Endothelial cell of hepatic sinusoid (primary cell): ENCODE results near the gene ZNF80.

Experiments used
- in situ Hi-C: cut with HindIII; loops from 2 replicates; pipeline ENCODE4 v1.10.0; 2017; ENCODE audit warnings: low sequenced_read_pairs

Gene ZNF80

DNA sequence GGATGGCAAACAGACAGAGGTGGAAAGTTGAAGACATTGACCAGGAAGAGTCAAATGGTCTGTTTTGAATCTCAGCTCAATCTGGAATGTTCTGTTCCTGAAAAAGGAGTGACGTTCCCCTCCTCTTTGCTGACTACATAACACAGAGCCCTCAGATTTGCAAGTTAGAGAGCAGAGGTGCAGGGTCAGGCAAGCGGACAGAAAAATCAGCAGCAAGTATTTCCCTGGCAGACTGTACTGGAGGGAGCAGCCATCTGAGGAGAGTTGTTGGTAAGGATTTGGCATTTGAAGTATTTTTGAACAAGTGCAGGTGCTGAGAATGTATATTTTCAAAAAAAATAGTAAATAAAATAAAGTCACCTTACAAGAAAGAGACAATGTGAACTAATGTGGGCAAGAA lies 17.6 kb downstream of the ZNF80 start:
- in situ Hi-C loops: no loop called here

DNA sequence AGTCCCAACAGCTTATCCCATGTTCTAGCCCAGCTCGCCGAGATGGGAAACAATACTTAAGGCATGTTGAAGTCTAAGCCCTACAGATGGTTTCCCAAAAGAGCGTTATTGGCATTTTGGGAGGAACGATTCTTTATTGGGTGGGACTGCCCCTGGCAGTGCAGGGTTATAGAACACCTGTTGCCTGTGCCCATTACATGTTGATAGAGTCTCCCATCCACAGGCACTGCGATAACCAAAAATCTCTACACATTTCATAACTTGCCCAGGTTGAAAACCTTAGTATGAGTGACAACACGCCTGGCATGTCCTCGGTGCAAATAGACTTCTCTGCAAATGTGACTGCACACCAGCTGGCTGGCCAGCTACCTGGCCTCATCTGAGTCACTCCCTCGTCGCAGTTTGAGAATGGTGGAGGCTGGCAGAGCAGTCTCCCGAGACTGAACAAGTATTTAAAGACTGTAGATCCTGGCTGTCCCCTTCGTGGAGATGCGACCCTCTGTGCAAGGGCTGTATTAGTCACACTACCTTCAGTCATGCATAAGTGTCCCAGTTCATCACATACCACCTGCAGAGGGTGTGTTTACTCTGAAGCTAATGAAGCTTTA lies 18.7 kb downstream of the ZNF80 start:
- in situ Hi-C loops: no loop called here

DNA sequence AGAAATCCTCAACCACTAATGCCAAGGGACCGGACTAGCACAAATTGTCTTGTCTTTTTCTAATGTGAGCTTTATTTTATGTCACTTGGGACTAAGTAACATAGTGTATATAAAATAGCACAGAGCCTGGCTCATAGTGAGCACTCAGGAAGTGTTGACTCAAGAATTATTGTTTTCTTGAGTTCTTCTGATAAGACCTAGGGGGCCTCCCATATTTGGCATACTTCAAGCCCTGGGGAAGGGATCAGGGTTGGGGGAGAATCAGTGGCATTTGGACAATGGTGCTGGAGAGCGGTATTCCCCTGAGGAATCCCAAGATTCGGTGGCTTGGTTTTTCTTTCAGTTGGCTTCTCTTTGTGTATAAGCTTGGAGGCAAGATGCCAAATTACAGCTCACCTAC lies 19.4 kb downstream of the ZNF80 start:
- in situ Hi-C loops: no loop called here

DNA sequence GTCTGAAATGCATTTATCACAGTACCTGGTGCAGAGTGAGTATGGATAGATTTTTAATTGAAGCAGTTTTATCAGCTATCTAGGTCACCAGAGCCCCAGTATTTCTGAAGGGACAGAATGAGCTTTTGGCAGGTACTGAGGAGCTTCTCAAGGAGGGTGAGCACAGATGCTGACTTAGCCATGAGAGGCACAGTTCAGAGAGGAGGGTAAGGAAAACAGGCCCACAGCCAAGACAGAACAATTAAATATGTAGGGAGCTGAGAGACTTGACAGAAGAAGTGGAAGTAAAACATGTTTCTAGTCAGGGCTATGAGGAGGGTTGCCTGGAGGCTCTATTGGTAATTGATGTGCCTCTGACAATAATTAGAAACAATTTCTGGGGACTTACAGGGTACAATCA lies 20.1 kb downstream of the ZNF80 start:
- in situ Hi-C loops: no loop called here

DNA sequence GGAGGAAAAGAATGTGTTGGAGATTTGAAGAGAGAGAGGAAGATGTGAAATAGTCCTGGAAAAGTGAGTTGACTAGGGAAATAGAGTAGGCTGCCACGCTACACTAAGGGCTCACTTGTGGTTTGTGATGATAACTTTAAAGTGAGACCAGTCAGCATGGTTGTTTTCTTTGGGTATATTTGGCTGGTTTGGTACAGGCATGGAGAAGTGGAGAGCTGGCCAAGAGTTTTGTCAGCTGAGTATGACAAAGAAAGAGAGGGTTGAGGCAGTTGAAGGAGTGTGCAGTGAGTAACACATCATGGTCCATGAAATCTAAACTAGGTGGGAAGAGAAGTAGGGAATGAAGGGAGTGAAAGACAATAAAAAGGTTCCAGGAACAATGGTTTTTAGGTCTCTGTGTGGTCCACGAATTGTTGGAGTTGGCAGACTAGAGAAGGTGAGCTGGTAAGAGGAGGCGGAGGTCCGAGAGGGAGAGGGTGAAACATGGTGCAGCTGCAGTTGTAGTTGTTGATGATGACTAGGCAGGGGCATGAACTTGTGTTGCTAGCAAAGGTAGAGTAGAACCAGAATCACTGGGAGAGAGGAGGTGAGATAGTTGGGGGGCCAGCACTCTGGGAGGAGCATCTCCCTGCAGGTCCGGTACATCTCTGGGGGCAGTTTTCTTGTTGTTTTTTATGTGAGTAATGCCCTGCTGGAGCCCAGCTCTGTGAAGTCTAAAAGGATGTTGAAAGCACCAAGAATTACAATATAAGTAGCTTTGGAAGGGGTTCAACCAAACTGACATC lies 21.0 kb downstream of the ZNF80 start:
- in situ Hi-C loops: no loop called here

DNA sequence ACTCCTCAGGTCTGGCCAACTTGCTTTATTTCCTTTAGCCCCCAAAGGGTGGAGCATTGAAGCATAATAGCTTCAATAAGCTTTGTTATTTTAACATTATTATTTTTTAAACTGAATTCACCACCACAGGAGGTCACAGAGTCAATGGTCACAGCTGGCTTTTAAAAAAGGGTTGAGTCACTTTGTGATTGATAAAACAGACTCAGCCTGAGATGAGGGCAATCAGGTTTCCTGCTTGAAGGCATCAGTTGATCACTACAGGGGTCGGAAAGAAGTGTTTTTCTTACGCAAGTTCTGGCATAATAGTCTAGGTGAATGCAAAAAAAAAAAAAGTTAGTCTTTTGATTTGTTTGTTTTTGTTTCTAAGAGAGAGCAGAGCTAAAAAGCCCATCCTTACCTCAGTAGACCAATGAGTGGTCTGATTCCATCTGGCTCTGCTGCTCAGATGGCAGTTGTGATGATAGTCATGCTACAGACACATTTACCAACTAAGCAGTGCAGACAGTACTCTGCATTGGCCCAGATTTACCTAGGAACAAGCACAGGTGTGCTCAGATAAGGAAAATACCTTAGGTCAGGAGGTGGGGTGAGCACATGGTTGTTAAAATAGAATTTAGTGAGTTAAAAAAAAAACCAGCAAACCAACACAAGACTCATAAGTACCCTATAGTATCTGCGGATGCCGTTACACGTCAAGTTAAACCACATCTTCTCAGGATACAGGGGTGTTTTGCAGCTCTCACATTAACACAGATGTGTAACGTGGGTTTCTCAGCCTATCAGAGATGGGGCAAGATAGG lies 22.6 kb downstream of the ZNF80 start:
- in situ Hi-C loops: no loop called here

DNA sequence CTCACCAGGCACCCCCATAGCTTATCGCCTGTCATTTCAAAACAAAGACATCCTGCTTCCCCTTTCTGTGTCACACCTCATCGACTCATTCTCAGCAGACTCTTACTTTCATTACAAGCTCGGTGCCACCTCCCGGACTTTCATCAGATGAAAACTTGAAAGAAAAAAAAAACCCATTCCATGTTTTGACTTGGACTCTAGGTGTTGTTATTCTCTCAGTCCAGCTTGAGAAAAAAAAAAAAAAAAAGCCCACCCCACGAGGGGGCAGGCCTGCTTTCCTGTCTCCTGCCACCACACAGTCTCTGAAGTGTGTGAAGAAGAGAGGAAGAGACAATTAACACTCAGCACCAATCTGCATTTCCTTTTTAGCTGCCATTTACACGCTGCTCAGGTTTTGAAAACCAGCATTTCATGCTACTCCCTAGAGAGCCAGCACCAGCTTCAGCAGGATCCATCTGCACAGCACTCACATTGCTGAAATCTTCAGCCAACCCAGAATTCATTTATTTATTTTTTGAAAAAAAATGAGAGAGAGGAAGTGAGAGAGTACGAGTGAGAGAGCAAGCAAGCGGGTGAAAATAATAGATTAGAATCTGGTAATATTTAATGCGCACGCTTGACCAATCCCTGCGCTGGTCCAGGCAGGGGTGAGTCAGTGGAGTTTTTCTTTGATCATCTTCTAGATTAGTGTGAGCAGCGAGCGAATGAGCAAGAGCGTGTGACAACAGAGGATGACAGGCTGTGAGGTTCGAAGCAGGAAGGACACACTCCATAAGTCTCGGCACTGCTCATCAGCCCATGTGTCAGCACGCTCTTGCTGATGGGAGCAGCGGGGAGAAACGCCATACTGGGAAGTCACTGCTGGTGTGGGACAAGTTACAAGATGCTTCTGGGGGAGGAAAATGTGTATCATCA lies 23.5 kb downstream of the ZNF80 start:
- in situ Hi-C loops: no loop called here

DNA sequence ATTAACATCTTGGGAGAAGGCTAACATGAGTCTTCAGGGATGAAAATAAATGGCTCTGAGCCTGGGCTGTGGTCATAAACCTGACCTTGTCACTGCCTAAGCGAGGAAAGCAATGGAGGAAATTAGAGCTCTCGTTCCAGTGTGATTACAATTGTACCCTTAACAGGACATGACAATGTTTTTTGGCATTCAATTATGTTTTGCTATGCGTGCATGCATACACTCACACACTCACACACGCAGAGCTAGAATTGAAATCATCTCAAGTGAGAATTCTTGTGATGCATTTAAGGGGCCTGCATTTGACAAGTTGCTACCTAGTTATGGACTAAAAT lies 24.1 kb downstream of the ZNF80 start:
- in situ Hi-C loops: no loop called here

DNA sequence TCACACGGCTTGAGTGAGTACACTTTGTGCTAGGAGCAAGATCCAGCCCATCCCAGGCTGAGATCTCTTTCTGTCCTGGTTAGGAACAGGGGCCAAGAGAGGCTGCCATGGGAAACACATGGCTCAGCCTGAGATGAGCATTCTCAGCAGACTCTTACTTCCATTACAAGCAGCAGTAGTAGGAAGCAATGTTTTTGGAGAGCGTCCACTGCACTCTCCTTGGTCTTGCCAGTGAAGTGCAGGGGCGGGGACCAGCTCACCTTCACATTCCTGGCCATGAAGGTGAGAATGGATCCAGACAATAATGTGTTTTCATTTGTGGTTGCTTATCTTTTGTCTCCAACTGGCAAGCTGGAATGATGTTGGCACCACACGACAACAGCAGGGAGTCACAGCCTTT lies 24.7 kb downstream of the ZNF80 start:
- in situ Hi-C loops: no loop called here

DNA sequence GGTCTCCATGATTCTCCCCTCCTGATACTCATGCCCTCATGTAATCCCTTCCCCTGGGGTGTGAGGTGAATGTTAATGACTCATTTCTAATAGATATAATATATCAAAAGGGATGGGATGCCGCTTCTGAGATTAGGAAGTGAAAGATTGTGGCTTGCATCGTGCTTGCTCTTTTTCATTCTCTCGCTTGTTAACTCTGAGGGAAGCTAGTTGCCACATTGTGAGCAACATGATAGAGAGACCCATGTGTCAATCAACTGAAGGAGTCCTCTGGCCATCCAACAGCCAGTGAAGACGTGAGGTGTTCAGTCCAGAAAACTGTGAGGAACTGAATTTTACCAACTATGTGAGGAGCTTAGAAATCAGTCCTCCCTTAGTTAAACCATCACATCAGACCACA lies 29.6 kb downstream of the ZNF80 start:
- in situ Hi-C loops: no loop called here

DNA sequence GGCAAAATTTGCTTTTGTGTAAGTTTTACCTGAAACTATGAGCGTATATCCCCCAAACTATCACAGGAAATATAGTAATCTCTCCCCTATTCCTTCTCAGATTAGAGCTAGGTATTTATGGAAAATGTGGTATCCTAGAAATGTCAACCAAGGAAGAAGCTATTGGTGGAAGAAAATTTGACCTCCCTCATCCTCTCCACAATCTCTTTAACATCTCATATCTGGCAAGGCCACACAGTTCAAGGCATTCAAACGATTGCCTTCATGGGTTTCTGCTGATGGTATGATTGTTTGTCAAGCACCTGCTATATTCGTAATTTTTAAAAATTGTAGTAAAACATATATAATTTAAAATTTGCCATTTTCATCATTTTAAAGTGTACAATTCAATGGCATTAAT lies 31.0 kb downstream of the ZNF80 start:
- in situ Hi-C loops: no loop called here

DNA sequence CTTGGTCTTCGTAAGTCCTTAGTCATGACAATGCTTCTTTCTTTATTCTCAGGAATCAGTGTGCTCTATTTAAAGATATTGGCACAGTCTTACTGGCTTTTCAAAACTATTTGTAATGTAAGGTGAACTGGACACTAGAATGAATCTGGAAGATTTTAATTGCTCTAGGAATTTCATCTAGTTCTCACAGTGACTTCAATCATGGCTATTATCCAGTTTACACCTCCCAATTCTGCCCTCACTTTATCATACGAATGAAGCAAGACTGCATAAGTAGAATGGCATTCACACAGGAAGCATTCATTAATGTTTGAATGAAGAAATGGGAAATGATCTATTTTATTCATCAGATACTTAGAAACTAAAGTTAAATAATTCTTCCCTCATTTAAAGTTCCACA lies 31.8 kb downstream of the ZNF80 start:
- in situ Hi-C loops: no loop called here

DNA sequence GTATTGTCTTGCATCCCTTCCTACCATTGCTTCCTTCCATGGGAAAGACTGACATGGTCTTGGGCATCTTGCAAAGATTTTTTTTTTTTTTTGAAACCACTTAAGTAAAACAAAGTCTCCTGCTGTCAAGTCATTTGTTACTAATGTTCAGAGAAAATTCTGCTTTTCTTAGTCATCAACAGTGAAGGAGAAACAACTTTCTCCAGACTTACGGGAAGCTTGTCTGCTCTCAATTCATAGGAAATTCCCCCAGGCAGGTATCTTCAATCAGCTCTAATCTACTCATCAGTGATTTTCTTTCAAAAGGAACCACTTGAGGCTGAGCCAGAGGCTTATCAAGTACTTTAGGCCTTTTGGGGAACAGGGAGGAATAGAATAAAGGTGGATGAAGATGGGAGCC lies 42.6 kb downstream of the ZNF80 start:
- in situ Hi-C loops: no loop called here

DNA sequence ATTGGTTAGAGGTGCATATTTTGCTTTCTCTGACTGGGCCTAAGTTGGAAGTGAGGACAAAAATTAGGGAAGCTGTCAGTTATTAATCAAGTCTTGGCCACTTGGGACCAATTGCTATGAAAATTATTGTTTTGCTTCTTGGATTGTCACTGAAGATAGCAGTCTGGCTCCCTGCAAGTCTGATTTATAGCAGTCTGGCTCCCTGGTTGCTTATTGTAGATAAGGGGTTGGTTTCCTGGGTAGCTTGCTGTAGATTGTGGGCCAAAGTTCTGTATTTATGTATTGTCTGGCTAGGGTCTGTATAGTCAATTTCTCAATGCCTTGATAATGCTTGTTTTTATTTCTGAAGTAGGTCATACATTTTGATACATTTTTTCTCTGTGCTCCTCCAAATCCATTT lies 45.2 kb downstream of the ZNF80 start:
- in situ Hi-C loops: no loop called here

DNA sequence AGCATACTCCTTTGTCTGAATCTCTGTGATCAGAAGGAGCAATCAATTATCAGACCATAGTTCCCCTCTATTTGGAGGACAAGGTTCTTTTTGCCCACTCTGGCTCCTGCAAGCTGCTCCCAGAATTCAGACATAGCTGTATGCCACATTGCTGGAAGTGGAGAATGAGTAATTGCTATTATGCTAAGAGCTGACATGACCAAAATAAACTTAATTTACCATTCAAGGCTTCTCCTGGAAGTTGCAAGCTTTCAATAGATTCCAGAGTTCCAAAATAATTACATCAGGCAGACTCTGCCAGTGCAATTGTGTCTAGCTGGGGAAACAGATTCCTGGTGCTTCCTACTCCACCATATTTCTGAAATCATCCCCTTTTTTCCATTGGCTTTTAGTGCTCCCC lies 50.9 kb downstream of the ZNF80 start:
- in situ Hi-C loops: no loop called here
